SK-N-SH treated with all-trans-retinoic acid at 6 μM for 48 hours (cell line): ENCODE results near the gene KIFC1.

Experiments used
- BACH2 ChIP-seq: fragments of 250-450 bp; sonication (Bioruptor Pico); IDR thresholded peaks from 2 replicates; pipeline ENCODE4 v1.9.0; 2021; ENCODE audit warnings: mild to moderate bottlenecking, borderline replicate concordance
- PPARA ChIP-seq: fragments of 250-450 bp; sonication (Bioruptor Pico); IDR thresholded peaks from 2 replicates; pipeline ENCODE4 v1.5.0; 2020; ENCODE audit warnings: mild to moderate bottlenecking, borderline replicate concordance
- RARB ChIP-seq: fragments of 250-450 bp; sonication (Bioruptor Pico); IDR thresholded peaks from 2 replicates; pipeline ENCODE4 v1.8.0; 2021; ENCODE audit warnings: mild to moderate bottlenecking, moderate library complexity
- ZNF565 ChIP-seq: fragments of 450-650 bp; formaldehyde crosslinking; conservative IDR thresholded peaks from 2 replicates; pipeline ENCODE4 v1.5.0; 2020; ENCODE audit warnings: low read depth, mild to moderate bottlenecking, moderate library complexity
- ZNF70 ChIP-seq: fragments of 450-650 bp; formaldehyde crosslinking; IDR thresholded peaks from 2 replicates; pipeline ENCODE4 v1.5.0; 2020; ENCODE audit warnings: mild to moderate bottlenecking, moderate library complexity
- TF ChIP-seq, protein P1 (sequence below): fragments of 250-450 bp; sonication (Bioruptor Pico); IDR thresholded peaks from 2 replicates; pipeline ENCODE4 v1.8.0; 2020; ENCODE audit warnings: mild to moderate bottlenecking, moderate library complexity, borderline replicate concordance
- TF ChIP-seq, protein P2 (sequence below): fragments of 250-450 bp; sonication (Bioruptor Pico); IDR thresholded peaks from 2 replicates; pipeline ENCODE4 v1.5.1; 2020; ENCODE audit warnings: low read depth, mild to moderate bottlenecking, moderate library complexity

DNA sequence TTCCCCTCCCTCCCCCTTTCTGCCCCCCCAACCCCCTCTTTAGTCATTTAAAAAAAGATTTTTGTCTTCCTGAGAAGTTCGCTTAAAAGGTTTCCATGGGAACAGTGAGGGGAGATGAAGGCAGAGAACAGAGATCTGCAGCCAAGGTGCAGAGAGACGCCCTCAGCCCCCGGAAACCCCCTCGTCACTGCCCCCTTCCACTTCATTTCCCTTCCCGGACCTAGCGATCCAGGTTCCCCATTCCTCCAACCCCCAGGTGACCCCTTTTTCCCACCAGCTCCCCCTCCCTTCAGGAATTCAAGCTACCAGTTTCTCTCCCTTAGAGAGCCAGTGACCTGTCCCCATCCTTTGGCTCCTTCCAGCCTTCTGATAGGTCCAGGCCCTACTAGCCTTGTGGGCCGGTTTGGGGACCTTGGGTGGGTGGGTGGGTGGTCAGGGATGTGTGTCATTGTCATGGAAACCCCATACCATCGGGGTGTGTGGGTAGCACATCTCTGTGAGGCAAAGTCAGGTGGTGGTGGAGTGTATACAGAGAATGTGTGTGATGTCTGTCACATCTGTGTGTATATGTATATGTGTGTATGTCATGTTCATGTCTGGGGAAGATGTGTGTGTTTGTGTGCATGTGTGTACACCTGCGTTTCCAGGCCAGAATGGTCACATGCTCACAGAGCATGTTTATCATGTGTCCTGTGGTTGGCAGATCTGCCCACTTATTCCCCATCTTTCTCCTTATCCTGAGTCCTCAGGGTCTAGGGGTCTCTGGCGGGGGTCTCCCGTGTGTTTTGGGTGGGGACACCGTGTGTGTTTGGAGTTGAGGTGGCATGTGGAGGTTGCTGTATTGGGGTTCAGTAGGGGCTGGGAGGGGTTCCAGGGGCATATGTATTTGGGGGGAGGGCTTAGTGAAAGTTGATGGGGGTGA, 35.2 kb downstream of the KIFC1 start:
- TF ChIP-seq, protein P1, sequence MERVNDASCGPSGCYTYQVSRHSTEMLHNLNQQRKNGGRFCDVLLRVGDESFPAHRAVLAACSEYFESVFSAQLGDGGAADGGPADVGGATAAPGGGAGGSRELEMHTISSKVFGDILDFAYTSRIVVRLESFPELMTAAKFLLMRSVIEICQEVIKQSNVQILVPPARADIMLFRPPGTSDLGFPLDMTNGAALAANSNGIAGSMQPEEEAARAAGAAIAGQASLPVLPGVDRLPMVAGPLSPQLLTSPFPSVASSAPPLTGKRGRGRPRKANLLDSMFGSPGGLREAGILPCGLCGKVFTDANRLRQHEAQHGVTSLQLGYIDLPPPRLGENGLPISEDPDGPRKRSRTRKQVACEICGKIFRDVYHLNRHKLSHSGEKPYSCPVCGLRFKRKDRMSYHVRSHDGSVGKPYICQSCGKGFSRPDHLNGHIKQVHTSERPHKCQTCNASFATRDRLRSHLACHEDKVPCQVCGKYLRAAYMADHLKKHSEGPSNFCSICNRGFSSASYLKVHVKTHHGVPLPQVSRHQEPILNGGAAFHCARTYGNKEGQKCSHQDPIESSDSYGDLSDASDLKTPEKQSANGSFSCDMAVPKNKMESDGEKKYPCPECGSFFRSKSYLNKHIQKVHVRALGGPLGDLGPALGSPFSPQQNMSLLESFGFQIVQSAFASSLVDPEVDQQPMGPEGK (CRISPR knock-in tag): no peak
- TF ChIP-seq RARB (CRISPR knock-in tag): no peak
- TF ChIP-seq PPARA (CRISPR knock-in tag): no peak
- no peak for TF ChIP-seq BACH2 (CRISPR knock-in tag)
- TF ChIP-seq, protein P2, sequence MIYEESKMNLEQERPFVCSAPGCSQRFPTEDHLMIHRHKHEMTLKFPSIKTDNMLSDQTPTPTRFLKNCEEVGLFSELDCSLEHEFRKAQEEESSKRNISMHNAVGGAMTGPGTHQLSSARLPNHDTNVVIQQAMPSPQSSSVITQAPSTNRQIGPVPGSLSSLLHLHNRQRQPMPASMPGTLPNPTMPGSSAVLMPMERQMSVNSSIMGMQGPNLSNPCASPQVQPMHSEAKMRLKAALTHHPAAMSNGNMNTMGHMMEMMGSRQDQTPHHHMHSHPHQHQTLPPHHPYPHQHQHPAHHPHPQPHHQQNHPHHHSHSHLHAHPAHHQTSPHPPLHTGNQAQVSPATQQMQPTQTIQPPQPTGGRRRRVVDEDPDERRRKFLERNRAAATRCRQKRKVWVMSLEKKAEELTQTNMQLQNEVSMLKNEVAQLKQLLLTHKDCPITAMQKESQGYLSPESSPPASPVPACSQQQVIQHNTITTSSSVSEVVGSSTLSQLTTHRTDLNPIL (CRISPR knock-in tag): no peak
- no peak for TF ChIP-seq ZNF70
- TF ChIP-seq ZNF565: no peak
